ENCODE measurements around the gene TMEM59. TPM values are rescaled to one million over a fixed set of nuclear protein-coding genes. Genes with fewer than 3 reads are reported as not detected.
"Not testable (repeated sequence)": the region's sequence is repeated elsewhere in the genome, so short reads cannot be mapped to it uniquely, and the experiment has no call there.

TMEM59 gene
- polyA plus RNA-seq, 12 donors: 127 to 204 (median 159) TPM; not detected in 1

GRCh38 chr1:54016343-54017282, 36.4 kb downstream of the TMEM59 start:
- no peak for DNase-seq

GRCh38 chr1:54014009-54014629, 38.9 kb downstream of the TMEM59 start:
- DNase-seq: no peak

- DNase-seq: no peak
Observed at GRCh38 chr1:54013393-54014008, 39.5 kb downstream of the TMEM59 start.

- DNase-seq: no peak
Observed at GRCh38 chr1:54012863-54013262, 40.1 kb downstream of the TMEM59 start.

- no peak for DNase-seq
Observed at GRCh38 chr1:54012008-54012325, 41.0 kb downstream of the TMEM59 start.

GRCh38 chr1:54011316-54012007, 41.5 kb downstream of the TMEM59 start:
- DNase-seq: no peak

- no peak for DNase-seq
Observed at GRCh38 chr1:54010415-54011117, 42.4 kb downstream of the TMEM59 start.

- no peak for DNase-seq
Observed at GRCh38 chr1:54009406-54009805, 43.6 kb downstream of the TMEM59 start.

GRCh38 chr1:54008876-54009275, 44.1 kb downstream of the TMEM59 start:
- DNase-seq: no peak

- no peak for DNase-seq
Observed at GRCh38 chr1:54007613-54008012, 45.4 kb downstream of the TMEM59 start.

- no peak for DNase-seq
Observed at GRCh38 chr1:54006508-54006907, 46.5 kb downstream of the TMEM59 start.

- no peak for DNase-seq
Observed at GRCh38 chr1:54004481-54005049, 48.4 kb downstream of the TMEM59 start.

- DNase-seq: not testable (repeated sequence)
Observed at GRCh38 chr1:54003750-54004480, 49.1 kb downstream of the TMEM59 start.

GRCh38 chr1:54003249-54003646, 49.8 kb downstream of the TMEM59 start:
- no peak for DNase-seq

GRCh38 chr1:54002544-54003248, 50.3 kb downstream of the TMEM59 start:
- no peak for DNase-seq

GRCh38 chr1:54001591-54001990, 51.4 kb downstream of the TMEM59 start:
- DNase-seq: no peak

- DNase-seq: no peak
Observed at GRCh38 chr1:53999920-54000319, 53.1 kb downstream of the TMEM59 start.

GRCh38 chr1:53998223-53998622, 54.8 kb downstream of the TMEM59 start:
- DNase-seq: no peak

- no peak for DNase-seq
Observed at GRCh38 chr1:53995683-53996082, 57.3 kb downstream of the TMEM59 start.

- DNase-seq: not testable (repeated sequence)
Observed at GRCh38 chr1:53994516-53994915, 58.5 kb downstream of the TMEM59 start.

Data from muscle of arm (tissue), 12 donors.